Stimulated activated naive CD8-positive, alpha-beta T cell treated with anti-CD3 and anti-CD28 coated beads, Interleukin-15, amount 100 ng/mL, for 72 hours (primary cell): Measurements from ENCODE around the gene KIF15.
"Not testable (repeated sequence)": the region's sequence is repeated elsewhere in the genome, so short reads cannot be mapped to it uniquely, and the experiment has no call there.

Source experiments
- ATAC-seq: fragments of 150-1000 bp; cut with Tn5 transposase; 2 replicates; pipeline ENCODE4 v1.10.0; 2021; ENCODE audit warnings: mild to moderate bottlenecking, moderate library complexity
- DNase-seq, 2 donors: peaks; one replicate each; pipeline ENCODE4 v3.0.0; 2021 to 2022
- H3K27ac Mint-ChIP-seq, 2 donors: one replicate each; pipeline ENCODE4 v1.8.0; 2022; ENCODE audit warnings: mild to moderate bottlenecking in 2 of 2, mixed read lengths in 2 of 2, moderate library complexity in 2 of 2
- H3K27me3 Mint-ChIP-seq: one replicate; pipeline ENCODE4 v1.8.0; 2022; ENCODE audit warnings: mixed read lengths
- H3K4me1 Mint-ChIP-seq: one replicate; pipeline ENCODE4 v1.8.0; 2022; ENCODE audit warnings: mild to moderate bottlenecking, mixed read lengths
- H3K4me3 Mint-ChIP-seq, 2 donors: one replicate each; pipeline ENCODE4 v1.8.0; 2022; ENCODE audit warnings: mild to moderate bottlenecking in 2 of 2, mixed read lengths in 2 of 2, moderate library complexity in 1 of 2
- H3K9me3 Mint-ChIP-seq, 2 donors: one replicate each; pipeline ENCODE4 v1.8.0; 2022; ENCODE audit warnings: mixed read lengths in 2 of 2

The KIF15 gene

DNA sequence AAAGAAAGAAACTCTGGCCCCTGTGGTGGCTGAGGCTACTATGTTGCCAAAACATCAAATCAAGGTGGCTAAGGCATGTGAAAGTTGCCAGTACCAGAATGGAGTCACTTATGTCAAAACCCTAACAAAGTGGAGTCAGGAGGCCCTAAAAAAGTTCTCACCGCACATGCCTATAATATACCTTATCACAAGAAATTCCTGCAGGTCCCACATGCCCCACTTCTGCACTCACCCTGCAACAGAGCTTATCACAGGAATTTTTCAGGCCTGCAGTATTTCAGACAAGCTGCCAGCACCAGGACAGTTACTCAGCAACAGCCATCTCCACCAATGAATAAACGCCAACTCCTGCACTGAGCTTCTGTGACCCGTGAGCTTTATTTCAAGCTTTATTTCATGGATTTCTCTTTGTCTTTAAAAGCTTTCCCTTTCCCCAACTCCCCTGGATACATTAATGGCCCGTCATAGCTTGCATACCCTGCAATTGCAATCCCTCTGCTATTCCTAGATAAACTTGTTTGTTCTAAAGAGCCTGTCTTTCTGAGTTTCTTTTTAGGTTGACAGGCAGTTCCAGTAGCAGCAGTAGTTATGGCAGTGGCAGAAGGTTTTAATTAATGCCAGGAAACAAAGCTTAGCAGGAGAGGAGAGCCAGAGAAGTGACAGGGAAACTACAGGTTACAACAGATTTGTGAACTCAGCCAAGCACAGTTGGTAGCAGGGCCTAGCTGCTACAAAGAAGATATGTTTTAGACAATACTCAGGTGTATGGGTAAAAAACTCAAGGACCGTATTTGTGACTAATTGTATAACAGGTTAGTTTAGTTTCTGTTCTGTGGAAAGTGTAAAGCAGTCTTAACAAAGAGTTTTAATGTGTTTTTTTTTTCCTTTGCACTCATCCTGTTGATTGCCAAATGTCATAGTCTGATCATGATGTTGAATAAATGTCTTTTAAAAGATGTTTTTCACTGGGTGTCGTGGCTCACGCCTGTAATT, 84.2 kb downstream of the KIF15 start:
- Mint-ChIP-seq H3K4me1 (no peaks in the 10 kb centered on the region), H3K27me3 (no peaks in the 10 kb centered on the region), H3K9me3 (no peaks in the 10 kb centered on the region), H3K27ac (no peak overlapping the region), H3K4me3 (no peak overlapping the region)
- DNase-seq: no peak
- ATAC-seq: no peak

DNA sequence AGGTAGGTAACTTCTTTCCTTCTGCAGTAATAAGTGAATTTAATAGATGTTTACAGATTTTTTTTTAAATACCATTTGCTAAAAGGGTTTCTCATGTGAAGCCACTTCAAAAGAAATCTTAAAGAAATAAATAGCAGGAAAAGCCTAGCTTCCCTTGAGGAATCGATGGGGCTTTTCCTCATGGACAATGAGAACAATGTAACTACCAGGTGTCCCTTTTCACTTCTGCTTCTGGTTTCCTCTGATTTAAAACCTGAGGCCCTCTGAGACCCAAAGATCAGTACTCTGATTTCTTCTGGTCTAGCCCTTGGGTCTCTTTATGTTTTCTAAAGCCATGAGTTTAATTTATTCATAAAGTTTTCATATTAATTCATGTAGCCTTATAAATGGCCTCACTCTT, 87.0 kb downstream of the KIF15 start:
- ATAC-seq: no peak
- no peak overlapping the region for H3K27ac Mint-ChIP-seq
- no peaks in the 10 kb centered on the region for H3K9me3 Mint-ChIP-seq

DNA sequence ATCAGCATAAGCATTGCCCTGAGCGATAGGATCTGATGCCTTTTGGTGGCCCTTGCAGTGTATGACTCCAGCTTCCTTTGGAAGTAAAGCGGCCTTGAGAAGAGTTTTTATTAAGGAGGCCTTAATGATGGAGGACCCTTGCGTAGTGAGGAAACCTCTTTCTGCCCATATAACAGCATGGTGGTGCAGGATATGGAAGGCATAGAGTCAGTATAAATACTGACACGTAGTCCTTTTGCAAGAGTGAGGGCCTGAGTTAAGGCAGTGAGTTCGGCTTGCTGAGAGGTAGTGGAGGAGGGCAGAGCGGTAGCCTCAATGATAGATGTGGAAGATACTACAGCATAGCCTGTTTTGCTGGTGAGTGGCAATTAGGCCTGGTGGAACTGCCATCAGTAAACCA, 95.1 kb downstream of the KIF15 start:
- not testable (repeated sequence) for H3K27me3 Mint-ChIP-seq, H3K9me3 Mint-ChIP-seq, H3K4me3 Mint-ChIP-seq, DNase-seq, ATAC-seq, H3K27ac Mint-ChIP-seq, H3K4me1 Mint-ChIP-seq

More for the DNA sequence above, 87.0 kb downstream of the KIF15 start:
- Mint-ChIP-seq H3K4me3 (no peak overlapping the region), H3K4me1 (no peaks in the 10 kb centered on the region), H3K27me3 (no peaks in the 10 kb centered on the region)
- DNase-seq: no peak

DNA sequence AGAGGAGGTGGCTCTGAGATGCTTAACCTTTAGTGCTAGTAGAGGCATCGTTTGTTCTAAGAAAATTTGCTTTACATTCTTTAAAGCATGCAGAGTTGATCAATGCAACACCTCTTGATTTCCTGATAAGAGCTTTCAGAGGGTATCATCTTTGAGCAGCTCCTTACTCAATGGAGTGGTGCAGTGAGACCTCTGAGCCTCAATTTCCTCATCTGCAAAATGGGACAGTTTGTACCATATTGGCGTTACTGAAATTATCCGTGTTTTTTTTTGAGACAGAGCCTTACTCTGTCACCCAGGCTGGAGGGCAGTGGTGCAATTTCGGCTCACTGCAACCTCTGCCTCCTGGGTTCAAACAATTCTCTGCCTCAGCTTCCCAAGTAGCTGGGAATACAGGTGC, 98.5 kb downstream of the KIF15 start:
- H3K27me3 Mint-ChIP-seq: no peaks in the 10 kb centered on the region
- DNase-seq: no peak
- peaks cover 31% of the 10 kb centered on the region for H3K4me1 Mint-ChIP-seq
- H3K4me3 Mint-ChIP-seq: no peak overlapping the region
- H3K9me3 Mint-ChIP-seq: no peaks in the 10 kb centered on the region
- ATAC-seq: no peak
- no peak overlapping the region for H3K27ac Mint-ChIP-seq

DNA sequence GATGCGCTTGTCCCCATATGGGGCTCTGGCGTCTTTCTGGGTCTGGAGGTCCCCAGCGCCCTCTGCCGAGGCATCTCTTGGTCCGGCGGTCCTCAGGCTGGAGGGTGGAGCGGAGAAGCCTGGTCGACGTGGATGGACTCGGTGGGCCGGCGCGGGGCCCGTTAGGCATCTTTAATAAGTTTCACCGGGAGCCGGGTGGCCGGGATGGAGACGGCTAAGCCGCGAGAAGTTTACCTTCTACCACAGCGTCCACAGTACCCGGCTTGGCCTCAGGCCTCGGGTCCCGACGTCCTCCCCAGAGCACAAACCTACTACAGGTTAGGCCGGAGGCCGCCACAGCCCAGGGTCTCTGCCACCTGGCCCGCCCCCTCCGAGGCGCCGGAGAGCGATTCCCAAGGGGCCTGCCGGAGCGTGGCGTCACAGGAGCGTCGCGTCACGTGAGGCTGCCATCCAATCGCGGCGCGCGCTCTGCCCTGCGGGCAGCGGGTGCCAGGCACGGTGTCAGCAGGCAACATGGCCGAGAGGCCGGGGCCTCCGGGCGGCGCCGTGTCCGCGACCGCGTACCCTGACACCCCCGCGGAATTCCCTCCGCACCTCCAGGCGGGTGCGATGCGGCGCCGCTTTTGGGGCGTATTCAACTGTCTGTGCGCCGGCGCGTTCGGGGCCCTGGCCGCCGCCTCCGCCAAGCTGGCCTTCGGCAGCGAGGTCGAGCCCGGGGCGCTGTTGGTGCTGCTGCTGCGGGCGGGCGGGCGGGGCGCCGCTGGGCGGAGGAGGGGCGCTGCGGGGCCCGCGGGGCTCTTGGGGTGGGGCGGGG, 100.0 kb downstream of the KIF15 start, which contains the start of gene TMEM42:
Gene TMEM42, plus strand, starts transcription at position 501 of the 814 bp plus-strand sequence. Its CDS starts 13 bp downstream, at position 514.
- Mint-ChIP-seq H3K27me3 (no peaks in the 10 kb centered on the region), H3K4me3 (peak within 1 kb of the TSS; percentile 91 to 92), H3K4me1 (peaks cover 46% of the 10 kb centered on the region), H3K27ac (peak within 1 kb of the TSS; percentile 92 to 95), H3K9me3 (no peaks in the 10 kb centered on the region)
- DNase-seq (peak; percentile 85 to 90), ATAC-seq (peak; percentile 97)

DNA sequence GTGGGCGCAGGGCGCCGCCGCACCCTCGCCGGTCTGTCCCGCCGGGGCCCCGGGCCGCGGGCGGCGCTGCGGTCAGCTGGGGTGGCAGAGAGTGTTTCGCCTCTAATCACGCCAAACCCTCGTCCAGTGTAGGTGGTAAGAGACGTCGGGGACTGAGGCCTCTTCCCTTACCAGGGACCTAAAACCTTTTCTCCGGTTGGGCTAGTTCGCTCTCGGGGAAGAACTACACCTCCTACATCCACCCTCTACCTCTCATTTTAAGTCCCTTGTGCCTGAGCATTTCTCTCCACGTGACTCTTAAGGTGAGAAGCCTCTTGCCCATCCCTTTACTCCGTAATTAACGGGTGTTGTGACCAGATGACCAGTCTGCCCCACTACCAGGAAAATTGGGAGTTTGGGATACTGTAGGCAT, 100.6 kb downstream of the KIF15 start:
- DNase-seq (no peak), ATAC-seq (peak; percentile 31)
- H3K27ac Mint-ChIP-seq: peak overlapping the region; percentile 92 to 93
- peaks cover 52% of the 10 kb centered on the region for H3K4me1 Mint-ChIP-seq
- no peaks in the 10 kb centered on the region for H3K27me3 Mint-ChIP-seq
- peak overlapping the region; percentile 77 to 83 for H3K4me3 Mint-ChIP-seq
- no peaks in the 10 kb centered on the region for H3K9me3 Mint-ChIP-seq

DNA sequence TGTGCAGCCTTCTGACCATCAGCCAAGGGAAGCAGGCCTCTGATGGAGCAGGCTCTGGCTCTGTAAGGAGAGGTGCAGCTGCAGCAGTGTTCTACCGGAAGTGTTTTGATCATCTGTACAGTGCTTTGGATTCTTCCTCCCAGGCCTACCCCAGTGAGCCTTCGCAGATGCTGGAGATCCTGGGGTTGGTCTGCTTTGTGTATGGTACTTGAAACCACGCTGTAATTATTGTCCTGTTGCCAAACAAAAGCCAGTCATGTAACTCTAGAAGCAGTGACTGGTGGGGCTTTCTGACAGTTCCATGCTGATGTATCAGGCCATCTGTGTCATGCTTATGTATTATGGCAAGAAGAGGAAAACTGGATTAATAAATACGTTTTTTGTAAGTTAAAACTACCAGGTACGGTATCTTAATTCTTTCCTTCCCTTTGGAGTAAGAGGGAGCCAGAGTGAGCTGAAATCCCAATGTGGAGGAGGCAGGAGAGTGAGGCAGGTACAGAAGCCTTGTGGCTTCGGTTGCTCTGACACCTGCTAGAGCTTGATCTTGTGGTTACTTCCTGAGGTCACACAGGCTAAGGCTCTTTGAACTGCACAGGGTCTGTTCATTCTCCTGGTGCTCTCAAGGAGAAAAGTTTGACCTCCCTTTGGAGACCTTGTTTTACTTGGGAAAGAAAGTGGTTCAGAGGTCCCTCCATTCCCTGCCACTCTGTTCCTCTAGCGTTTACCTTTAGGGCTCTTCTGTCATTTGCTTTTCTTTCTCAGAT, 103.9 kb downstream of the KIF15 start:
- Mint-ChIP-seq H3K4me1 (peaks cover 54% of the 10 kb centered on the region), H3K27me3 (no peaks in the 10 kb centered on the region), H3K4me3 (peak overlapping the region in 1 of 2 donors; percentile 10), H3K27ac (peak overlapping the region in 1 of 2 donors; percentile 34), H3K9me3 (peaks cover 0 to 8% of the 10 kb centered on the region in 2 donors)
- peak; percentile 3 for ATAC-seq
- no peak for DNase-seq

DNA sequence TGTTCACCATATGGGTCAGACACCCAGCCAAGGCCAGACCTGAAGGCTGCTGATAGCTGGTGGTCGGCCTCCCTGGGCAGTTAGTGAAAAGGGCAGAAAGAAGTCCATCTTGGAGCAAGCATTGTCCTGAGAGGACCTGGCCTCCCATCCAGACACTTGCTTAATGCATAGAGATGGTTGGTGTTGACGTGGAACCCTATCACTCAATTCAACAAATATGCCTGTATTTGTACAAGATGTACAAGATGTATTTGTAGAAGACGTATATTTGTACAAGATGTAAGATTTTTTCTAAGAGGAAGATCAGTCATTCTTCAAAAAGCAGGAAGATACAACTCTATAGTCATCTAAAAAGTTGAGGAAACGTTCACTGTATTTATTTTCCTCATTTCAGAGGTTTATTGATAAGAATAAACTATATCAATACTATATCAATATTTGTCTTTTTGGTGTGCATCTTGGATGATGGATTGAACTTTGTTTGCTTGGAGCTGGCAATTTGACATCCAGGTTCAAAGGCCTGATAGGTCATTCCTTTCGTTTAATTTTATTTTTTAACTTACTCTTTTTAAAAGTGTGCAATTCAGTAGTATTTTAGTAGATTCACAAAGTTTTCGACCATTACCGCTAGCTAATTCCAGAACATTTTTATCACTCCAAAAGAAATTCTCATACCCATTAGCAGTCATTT, 106.0 kb downstream of the KIF15 start:
- Mint-ChIP-seq H3K9me3 (peaks cover 0 to 8% of the 10 kb centered on the region in 2 donors), H3K27me3 (no peaks in the 10 kb centered on the region), H3K27ac (no peak overlapping the region), H3K4me1 (peaks cover 47% of the 10 kb centered on the region), H3K4me3 (no peak overlapping the region)
- ATAC-seq (no peak), DNase-seq (no peak)

DNA sequence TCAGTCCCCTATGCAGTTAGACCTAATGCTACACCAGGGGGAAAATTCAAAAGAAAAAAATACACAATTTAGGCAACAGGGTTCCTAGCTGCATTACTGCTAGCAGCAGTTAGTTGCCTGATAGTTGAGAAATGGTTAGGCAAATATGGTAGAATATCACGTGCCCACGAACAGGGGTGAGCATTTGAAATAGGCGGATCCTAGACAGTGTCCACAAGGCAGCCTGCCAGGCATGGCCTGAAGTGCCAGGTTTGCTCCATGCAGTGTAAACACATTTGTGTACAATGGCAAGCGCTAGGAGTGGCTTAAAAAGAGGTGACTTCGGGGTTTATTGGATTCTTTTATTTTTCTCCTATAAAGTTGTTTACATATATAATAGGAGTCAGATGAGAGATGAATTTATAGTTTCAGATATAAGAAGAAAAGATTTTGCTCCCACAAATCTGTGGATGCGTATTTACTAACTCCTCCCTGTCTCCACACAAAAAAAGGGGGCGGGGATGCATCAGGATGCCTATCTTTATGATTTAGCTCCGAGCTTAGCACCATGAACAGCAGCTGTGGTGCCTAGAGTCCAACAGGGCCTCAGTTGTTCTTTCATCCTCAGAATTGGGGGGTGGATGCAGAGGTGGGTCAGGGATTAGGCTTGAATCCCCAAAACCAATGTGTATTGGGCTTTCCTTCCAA, 108.9 kb downstream of the KIF15 start:
- H3K4me1 Mint-ChIP-seq: peaks cover 20% of the 10 kb centered on the region
- H3K27me3 Mint-ChIP-seq: no peaks in the 10 kb centered on the region
- ATAC-seq (no peak), DNase-seq (no peak)
- H3K4me3 Mint-ChIP-seq: no peak overlapping the region
- peaks cover 0 to 8% of the 10 kb centered on the region in 2 donors for H3K9me3 Mint-ChIP-seq
- no peak overlapping the region for H3K27ac Mint-ChIP-seq

DNA sequence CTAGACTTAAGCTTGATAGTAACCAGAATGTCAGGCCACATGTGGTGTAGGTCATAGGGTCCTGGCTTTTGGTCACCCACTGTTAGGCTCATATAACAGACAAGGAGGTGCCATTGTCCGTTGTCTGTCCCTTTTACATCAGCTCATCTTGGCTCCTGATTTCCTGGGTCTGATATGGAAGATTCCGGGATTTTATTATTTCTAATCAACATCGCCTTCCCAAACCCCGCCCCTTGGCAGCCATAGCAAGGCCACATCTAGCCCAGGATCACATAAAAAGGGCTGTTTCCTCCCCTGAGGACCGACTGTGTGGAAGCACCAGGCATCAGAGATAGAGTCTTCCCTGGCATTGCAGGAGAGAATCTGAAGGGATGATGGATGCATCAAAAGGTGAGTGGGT, 112.7 kb downstream of the KIF15 start, which contains the start of gene TGM4:
Gene TGM4, plus strand, starts transcription at position 301 of the 400 bp plus-strand sequence. Its CDS starts 71 bp downstream, at position 372.
- no peak for ATAC-seq
- DNase-seq: no peak
- no peaks in the 10 kb centered on the region for H3K4me1 Mint-ChIP-seq
- H3K9me3 Mint-ChIP-seq: no peaks in the 10 kb centered on the region
- H3K27ac Mint-ChIP-seq: no peak within 1 kb of the TSS
- no peak within 1 kb of the TSS for H3K4me3 Mint-ChIP-seq
- H3K27me3 Mint-ChIP-seq: no peaks in the 10 kb centered on the region

DNA sequence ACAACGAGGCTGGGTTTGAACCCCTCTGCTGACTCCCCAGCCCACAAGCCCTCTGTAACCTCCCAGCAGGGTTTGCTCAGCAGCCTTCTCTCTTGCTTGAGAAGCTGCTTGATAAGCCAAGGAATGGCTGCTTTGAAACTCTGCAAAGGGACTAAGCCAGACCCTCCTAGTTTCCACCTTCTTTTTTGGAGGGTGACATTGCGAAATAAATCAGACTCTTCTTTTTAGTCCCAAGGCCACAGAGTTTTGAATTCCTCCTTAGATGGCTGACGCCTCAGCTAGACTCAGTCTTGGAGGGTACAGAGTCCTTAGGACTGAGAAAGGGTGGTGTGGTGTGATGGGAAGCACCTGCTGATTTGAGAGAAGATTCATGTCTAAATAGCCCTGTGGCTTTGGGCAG, 114.0 kb downstream of the KIF15 start:
- no peak for ATAC-seq
- H3K9me3 Mint-ChIP-seq: no peaks in the 10 kb centered on the region
- no peak overlapping the region for H3K4me3 Mint-ChIP-seq
- DNase-seq: no peak
- no peaks in the 10 kb centered on the region for H3K4me1 Mint-ChIP-seq
- H3K27me3 Mint-ChIP-seq: no peaks in the 10 kb centered on the region
- H3K27ac Mint-ChIP-seq: peak overlapping the region in 1 of 2 donors; percentile 48

DNA sequence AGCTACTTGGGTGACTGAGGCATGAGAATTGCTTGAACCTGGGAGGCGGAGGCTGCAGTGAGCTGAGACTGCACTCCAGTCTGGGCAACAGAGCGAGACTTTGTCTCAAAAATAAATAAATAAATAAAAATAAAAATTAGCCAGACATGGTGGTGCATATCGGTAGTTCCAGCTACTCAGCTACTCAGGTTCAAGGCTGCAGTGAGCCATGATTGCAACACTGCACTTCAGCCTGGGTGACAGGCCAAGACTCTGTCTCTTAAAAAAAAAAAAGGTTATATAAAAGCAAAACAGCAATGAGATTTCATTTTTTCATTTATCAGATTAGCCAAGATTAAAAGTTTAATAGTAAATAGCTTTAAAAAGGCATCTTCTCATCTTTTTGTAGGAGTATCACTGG, 115.7 kb downstream of the KIF15 start:
- Mint-ChIP-seq H3K4me1 (no peaks in the 10 kb centered on the region), H3K27me3 (peaks cover 2% of the 10 kb centered on the region), H3K4me3 (no peak overlapping the region), H3K9me3 (no peaks in the 10 kb centered on the region), H3K27ac (no peak overlapping the region)
- no peak for ATAC-seq
- no peak for DNase-seq

DNA sequence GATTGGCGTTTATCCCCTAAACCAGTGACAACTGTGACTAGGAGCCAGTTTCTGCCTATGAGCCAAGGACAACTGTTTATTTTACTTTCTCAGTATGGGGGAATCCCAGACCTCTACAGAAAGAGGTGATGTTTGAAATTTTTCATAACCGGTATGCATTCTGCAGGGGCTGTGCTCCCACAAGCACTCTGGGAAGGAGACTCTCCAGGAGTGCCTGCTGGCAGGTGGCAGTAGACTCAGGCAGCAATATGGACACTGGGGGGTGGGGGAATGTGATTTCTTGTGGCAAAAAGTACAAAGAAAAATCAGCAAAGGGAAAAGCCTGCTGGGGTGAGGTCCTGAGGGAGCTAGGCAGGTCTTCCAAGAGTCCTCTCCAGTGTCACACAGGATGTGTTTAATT, 118.7 kb downstream of the KIF15 start:
- Mint-ChIP-seq H3K27me3 (peaks cover 7% of the 10 kb centered on the region), H3K9me3 (no peaks in the 10 kb centered on the region), H3K27ac (no peak overlapping the region), H3K4me1 (no peaks in the 10 kb centered on the region), H3K4me3 (no peak overlapping the region)
- no peak for ATAC-seq
- no peak for DNase-seq
